Stimulated activated CD4-positive, alpha-beta T cell treated with anti-CD3 and anti-CD28 coated beads, Interleukin-12 subunit alpha, Interleukin-12 subunit beta, amount 100 ng/mL, for 4 hours (primary cell): ENCODE results near the gene CDCA4.

ENCODE experiments used
- DNase-seq: peaks from one replicate; pipeline ENCODE4 v3.0.0-alpha.2; 2020

Gene CDCA4

DNA sequence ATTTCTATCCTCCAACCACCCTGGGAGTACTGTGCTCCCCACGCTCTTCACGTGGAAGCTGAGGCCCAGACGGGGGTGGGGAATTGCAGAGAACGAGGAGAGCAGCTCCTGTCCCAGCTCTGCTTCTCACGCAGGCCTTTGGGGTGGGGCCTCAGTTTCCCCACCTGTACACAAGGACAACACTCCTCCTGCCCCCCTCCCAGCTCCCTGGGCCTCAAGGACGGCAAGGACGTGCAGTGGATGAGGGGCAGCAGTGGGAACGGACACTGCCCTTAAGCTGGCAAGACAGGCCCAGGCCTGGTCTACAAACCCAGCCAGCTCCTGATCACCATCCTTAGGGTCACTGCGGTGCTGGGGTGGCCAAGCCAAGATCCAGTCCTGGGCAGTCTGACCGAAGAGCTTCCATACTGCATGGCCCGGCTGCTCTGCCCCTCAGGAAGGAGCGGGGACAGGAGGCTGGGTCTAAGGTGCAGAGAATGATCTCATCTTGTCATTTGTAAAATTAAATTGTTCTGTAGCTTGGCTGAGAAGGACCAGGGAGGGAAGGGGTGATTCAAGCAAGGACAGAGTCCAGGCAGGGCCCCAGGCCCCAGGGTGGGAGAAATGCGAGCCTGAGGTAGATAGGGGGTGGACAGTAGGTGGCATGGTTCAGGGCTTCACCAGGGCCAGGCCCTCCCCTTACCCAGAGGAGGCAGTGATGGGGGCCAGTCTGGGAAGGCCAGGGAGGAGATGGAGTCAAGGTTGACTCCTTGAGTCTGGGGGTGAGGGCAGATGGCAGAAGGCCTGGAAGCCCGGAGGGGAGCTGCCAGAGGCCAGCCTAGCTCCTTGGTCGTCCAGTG is 36.6 kb downstream of the CDCA4 start:
- DNase-seq, result no peak

DNA sequence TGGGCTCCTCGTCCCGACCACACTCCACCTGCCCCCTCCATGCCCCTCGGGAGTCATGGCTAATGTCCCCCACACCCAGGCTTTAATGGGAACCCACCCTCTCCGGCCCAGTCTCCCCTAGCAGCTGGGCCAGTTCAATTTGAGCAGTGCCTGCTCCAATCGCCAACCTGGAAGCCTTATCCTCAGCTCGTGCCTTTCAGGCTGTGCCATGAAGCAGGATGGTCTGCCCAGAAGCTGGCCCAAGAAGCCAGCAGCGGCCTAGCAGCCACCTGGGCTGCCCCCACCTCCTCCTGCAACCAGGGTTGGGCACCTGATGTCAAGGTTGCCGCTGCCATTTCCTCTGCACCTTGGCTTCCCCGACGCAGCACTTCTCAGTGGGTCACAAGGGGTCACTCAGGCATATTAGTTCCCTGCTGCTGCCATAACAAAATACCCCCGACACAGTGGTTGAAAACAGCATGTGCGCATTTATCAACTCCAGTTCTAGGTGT is 37.6 kb downstream of the CDCA4 start:
- no peak for DNase-seq

DNA sequence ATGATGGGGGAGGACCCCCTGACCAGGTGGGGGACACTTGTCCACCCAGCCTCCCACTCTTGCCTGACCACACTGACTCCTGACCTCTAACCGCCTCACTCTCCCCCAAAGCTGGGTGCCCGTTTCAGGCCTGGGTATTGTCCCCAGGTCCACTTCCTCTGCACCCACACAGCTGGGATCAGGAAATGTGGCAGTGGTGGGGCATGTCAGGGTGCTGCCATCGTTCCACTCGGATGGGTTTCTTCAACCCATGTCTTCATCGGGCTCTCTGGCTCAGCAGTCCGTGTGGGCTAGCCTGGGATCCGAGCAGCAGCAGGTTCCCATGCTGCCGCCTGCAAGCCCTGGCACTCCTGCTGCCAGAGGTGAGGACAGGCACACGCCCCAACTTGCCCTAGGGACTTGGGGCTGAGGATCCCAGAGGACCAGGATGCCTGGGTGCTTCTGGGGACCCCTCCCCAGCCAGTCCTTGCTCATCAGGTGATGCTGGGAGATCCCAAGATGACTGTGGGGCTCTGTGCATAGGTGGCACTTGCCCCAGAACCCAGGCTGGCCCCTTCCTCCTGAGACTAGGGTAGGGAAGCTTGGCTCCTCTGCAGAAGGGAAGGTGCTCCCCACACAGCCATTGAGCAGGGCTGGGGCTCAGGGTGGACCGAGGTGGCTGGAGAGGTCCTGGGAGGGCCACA is 38.2 kb downstream of the CDCA4 start:
- DNase-seq, result no peak

DNA sequence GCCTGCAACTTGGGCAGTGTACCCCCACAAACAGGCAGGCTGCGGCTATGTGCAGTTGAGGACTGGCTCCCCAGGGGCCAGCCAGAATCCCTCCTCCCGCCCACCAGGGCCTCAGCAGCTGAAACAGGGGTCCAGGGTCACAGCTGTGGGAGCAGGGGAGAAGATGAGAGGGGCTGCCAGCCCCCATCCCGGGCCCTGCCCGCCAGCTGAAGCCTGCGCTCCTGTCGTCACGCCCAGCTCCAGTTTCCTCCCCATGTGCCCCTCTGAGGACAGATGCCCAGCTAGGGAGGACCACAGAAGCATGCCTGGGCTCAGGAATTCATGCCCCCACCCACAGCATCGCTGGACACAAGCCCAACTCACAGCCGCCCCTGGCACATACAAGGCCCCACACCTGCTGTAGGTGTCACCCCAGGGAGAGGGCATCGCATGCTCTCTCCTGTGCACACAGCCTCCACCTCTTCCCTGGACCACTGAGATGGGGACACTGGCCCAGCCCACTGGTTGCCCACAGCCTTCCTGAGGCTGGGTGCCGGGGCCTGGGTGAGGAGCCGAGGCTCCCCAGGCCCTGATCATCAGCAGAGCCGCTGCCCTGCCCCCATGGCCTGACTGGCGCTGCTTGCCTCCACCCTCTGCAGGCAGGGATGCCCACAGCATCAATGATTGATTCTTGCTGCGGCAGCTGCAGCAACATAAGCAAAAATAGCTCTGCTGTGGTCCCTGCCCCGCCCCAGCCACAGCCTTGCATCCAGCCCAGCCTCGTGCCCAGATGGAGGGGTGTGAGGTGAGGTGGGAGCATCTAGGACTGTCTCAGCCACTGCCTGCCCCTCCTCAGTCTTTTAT is 39.0 kb downstream of the CDCA4 start:
- no peak for DNase-seq

DNA sequence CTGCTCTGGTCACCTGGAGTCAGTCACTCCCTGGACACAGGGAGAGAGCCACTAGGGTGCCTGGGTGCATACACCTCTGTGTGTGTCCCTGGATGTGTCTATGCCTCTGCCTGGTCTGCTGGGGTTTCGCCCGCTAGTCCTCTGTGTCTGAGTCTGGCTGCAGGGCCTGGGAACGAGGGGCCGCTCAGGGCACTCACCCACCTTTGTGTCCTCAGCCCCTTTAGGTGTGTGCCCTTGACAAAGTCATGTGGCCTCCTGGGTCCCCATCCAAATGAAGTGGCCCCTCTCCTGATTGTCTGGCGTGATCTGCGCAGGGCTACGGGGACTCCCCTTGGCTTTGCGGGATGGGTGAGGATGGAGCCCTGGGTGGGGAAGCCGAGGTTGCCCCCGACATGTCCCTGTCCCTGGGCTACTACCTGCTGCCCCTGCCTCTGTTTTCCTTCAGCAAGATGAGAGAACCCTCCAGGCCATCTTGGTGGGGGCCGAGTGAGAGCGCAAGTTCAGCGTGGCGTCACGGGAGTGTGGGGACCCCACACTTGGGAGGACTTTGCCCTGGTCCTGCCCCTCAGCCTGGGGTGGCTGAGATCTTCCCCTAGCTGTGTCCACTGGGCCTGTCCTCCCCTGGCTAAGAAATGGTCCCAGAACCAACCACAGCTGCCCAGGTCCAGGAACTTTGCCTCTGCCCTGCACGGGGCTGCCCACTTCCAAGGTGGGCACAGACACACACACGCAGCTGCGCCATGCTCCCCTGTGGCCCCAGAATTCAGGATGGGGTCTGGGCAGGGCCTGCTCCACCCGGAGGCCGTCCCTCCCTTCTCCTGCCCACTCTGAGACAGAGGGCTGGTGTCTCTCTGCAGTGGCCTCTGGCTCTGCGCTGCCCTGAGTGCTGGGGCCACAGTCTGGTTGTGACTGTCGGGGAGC is 40.0 kb downstream of the CDCA4 start:
- DNase-seq, result no peak

DNA sequence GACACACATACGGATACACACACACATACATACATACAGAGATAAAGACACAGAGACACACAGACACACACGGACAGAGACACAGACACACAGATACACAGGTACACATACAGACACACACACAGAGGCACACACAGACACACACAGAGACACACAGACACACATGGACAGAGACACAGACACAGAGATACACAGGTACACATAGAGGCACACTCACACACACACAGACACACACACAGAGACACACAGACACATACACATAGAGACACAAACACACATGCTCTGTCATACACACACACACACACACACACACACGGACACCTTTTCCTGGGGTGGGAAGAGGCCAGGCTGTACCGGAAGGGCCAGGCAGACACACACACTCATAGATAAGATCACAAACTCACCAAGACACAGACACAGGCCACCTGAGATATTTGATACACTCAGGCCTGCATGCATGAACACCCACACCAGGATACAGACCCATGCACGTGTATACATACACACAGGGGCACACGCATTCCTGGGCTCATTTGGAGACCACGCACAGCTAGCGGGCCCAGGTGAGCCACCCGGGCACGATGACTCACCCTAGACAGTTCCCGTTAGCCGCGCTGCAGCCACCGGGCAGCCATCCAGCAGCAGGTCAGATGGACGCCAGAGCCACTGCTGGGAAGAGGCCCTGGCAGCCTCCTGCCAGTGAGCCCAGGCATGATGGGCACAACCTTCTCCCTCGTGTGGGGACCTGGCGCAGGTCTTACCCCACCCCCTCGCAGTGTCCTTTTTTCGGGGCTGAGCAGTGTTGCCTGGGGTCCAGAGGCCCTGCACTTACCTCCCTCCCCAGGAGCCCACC is 40.9 kb downstream of the CDCA4 start:
- no peak for DNase-seq

DNA sequence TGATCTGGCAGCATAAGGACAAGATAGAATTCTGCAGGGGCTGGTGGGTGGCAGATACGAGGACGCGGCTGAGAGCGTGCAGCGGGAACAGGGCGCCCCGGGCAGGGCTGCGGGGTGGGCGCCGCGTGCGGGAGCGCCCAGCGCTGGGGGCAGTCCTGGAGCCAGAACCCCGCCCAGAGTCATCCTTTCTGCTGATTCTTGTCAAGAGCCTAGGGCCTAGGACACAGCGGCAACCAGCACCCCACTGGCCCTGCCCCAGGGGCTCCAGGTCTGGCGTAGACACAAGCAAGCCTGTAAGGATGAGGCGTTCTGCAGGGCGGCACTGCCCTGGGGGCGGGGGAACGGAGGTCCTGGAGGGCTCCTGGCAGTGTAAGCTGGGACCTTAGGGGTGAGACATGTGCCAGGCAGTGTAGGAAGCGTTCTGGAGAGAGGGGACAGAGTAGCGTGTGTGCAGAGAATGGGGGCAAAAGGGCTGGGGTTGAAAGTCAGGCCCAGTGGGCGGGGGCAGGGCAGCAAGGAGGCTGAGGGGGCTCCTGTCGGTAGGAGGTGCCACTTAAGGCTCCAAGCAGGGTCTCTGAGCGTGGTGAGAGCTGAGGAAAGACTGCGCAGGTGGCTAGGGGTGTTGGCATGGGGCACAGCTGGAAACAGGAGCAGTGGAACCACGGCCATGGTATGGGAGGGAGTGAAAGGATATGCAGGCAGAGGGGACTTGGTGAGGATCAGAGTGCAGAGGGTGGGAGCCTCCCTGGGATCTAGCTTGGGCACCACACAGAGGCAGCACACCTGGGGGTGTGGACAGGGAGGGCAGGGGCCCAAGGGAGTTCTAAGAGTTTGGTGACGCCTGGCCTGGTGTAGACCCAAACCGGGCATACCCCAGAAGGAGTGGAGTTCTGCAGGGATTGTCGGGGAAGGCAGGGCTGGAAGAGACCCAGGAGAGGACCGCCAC is 41.9 kb downstream of the CDCA4 start:
- no peak for DNase-seq

DNA sequence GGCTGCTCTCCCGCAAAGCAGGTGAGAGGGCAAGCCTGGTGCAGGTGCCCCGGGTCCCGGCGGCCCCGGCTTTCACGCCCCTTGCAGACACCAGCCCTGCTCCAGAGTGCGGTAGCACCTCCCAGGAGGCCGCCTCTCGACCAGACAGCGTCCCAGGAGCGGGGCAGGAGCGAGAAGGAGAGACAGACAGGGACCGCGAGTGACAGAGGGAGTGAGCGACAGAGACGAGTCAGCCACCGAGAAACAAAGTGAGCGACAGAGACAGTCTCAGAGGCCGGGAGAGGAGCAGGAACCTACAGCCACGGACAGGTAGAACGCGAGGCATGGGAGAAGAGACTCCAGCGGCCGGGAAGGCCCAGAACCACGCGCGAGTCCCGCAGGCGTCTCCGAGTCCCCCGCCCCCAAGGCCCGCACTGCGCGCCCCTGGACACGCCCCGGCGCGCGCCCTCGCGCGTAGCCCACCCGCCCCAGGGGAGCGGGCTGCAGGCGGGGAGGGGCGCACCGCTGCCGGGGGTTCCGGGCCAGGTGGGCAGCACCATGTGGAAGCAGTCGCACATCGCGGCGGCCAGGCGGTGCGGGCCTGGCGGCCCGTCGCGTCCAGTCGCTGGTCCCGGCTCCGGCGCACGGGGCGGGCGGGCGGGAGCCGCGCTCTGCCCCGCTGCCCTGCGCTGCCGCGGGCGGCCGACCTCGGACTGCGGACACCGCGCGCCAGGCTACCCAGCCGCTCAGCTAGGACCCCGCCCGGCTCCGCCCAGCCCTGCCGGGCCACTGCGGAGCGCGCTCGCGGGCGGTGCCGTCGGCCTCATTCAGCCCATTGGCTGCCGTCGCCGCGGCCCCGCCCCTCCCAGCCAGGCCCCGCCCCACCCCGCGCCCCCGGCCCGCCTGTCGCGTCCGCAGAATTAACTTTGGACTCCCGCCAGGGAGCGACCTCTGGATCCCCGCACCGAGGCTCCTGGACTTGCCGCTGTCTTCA is 42.9 kb downstream of the CDCA4 start, which contains the start of gene AHNAK2:
Gene AHNAK2, minus strand, starts transcription at position 694 of the 973 bp plus-strand sequence. Its CDS starts 137 bp downstream, at position 557.
- peak; percentile 58 for DNase-seq

DNA sequence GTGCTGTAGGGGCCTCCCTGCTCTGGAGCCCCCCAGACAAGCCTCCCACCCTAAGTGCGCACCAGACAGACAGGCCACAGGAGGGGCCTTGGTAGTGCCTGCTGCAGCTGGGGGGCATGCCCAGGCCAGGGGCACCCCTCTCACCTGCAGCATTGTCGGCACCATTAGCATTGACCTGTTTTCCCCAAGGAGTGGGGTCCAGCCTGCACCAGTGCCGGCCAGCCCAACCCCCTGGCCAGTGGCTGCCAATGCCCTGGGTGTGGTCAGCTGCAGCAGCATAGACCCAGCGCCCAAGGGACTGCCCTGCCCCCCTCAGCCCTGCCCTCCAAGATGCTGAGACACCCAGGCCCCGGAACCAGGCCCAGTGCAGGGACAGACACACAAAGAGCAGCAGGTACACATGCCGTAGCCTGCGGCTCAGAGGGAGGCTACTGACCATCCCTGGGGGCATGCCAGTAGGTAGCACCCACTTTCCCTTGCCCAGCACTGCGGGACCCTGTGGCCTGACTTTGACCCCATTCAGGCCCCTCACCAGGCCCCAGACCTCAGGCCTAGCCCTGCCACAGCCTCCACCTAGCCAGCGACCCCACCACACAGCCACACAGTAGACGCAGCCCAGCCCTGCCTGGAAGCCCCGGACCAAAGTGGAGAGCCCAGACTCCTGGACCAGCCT is 43.7 kb downstream of the CDCA4 start:
- no peak for DNase-seq

DNA sequence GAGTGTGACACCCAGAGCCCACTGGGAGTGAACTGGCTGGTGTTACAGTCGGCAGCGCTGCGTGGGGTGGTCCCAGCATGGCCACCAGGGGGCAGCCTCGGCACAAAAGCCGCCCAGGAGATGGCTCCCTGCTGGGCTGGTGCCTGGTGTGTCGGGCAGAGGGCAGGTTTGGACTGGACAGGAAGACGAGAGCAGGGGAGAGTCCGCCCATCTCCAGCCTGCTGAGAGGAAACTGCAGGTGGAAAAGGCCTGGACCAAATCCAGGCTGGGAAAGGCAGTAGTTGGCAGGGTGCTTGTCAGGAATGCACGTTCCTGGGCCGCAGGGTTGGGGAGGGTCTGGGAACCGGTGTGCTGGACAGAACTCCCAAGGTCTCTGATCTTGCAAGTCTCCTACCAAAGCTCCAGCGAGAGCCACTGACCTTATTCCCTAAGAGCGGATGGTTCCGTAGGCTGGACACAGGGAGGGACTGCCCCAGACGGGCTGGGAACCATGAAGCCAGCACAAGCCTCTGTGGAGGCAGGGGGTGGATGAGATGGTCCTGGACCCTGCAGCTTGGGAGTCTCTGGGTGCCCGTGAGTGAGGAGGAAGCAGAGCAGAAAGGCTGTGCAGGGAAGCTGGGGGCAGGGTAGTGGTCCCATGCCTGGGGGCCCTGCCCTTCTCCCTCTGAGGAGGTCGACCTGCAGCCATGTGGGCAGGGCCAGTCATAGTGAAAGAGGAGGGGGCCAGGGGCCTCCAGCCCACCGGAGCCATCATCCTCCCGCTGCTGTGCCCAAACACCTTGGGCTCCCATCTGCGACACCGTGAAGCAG is 44.5 kb downstream of the CDCA4 start:
- DNase-seq, result peak; percentile 88

DNA sequence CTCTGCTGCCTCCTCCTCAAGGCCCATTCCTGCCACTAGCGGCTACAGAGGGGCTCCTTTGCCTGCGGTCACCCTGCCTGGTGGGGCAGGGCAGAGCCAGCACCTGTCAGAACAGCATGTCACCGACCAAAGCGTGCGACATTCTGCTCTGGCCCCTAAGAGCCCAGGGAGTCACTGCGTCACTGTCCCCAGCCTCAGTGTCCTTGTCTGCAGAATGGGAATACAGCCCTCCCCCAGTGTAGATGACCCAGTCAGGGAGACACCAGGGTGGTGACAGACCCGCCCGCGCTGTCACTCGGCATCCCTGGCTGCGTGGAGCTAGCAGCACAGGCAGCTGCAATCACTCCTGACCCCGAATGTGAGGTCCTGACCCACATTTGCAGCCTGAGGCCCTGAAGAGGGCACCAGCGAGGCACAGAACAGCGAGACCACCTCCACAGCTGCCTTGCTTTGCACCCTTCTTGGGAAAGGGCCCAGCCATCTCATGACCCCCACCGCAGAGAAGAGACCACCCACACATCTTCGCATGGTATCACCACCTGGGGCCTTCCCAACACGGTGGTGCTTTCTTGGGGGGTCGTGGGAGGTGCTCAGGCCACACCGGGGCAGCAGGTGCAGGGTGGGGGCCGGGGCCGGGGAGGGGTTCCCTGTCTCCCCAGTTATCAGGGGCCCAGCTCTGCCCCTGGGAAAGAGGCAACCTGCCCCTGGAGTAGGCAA is 45.2 kb downstream of the CDCA4 start:
- no peak for DNase-seq

DNA sequence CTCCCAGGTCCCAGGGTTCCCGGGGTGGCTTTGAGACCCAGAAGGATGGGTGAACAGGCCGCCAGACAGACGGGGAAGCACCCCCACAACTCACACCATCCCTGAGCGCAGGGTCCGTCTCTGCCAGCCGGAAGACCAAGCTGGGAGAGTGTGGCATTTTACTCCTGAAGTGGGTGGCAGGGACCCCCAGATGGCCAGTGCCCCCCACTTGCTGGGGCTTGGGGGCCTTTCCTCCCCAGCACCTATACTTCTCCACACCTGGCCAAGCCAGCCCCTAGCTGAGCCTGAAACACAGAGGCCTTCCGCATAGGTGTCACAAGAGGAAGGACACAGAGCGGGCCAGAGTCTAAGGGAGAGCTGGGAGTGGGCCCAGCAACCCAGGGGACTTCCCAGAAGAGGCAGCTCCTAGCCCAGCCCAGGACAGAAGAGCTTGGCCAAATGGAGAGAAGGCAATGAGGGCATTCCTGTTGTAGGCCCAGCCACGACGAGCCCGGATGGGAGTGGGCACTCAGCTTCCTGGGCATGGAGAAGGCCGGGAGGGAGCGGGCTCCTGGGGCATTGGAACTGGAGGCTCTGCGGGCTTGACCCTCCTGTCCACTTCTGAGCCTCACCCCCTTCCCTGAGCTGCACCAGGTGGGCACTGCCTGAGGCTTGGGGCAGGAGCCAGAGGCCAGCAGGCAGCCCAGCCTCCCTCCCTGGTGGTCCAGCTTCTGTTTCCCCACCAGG is 46.1 kb downstream of the CDCA4 start:
- no peak for DNase-seq

DNA sequence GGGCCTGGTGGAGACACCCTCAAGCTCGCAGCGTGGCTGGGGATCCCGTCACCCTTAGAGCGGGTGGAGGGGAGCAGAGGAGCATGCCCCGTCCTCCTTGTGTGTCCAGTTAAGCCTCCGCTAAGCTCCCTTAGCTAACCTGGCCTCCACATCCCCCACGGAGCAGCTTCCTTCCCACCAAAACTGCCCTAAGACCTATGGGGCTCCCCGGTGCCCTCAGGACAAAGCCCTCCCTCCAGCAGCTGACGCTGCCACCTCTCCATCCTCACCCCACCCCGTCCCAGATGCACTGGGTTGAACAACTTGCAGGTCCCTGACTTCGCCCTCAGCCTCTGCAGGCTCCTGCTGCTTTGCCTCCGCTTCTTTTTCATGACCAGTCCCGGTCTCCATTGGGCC is 46.7 kb downstream of the CDCA4 start:
- DNase-seq, result no peak

DNA sequence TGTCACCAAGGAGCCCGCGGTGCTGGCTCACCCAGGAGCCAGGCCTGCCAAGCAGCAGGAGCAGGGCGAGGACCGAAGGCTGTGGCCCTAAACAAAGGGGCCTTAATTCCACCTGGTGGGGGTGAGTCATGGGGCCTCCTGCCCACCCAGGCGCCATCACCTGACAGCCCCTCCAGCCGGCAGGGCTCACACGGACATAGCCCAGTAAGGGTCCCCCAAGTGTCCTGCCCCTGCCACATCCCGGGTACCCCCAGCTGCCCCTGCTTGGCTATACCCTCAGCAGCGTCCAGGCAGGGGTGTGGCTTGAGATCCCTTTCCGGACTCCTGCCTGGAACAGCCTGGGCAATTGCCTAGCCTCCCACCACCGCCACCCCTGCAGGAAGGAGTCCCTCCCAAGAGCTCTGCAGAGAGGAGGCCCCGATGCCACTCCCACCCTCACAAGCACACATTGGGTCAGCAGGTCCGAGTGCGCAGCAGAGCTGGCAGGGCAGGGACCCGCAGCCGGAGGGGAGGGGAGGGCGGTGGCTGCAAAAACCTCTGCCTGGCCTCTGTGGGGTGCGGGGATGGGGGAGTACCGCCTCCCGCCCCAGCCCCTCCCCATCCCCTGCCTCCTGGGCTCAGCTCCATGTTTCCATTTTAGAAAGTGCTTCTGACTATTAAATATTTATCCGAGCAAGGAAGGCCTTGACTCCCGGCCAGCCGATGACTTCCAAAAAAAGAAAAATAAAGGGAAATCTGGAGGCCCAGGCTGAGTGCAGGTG is 47.3 kb downstream of the CDCA4 start:
- DNase-seq, result no peak

DNA sequence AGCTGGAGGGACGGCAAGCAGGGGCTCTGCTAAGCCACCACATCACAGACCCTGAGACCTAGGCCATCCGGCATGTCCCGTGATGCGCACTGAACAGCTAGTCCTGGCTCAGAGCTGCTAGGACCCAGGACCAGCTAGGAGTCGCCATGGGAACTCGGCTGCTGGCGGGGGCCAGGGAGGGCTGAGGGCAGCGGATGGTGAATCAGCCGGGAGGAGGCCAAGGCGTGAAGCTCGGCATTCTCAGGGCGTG is 47.8 kb downstream of the CDCA4 start:
- no peak for DNase-seq
